Astrocyte of the spinal cord (primary cell): ENCODE results near the gene GYG1.

Experiments used
- DNase-seq: peaks from one replicate; pipeline ENCODE4 v3.0.0; 2011; ENCODE audit warnings: low read depth, low spot score
- H3K4me3 ChIP-seq: 2 replicates; pipeline ENCODE4 v1.5.1; 2011; ENCODE audit warnings: low read depth, mild to moderate bottlenecking, low read length, moderate library complexity
- CTCF ChIP-seq: IDR thresholded peaks from 2 replicates; pipeline ENCODE4 v1.5.1; 2012; ENCODE audit warnings: low read depth, mild to moderate bottlenecking, low read length, inconsistent platforms
- in situ Hi-C: cut with HindIII; loops from 2 replicates; pipeline ENCODE4 v1.10.0; 2017; ENCODE audit warnings: low sequenced_read_pairs

The GYG1 gene

GRCh38 chr3:149058602-149059001 lies 67.3 kb downstream of the GYG1 start:
- DNase-seq = no peak
- TF ChIP-seq CTCF = no peak
- in situ Hi-C loops = no loop called here
- no peak overlapping the region for H3K4me3 ChIP-seq

GRCh38 chr3:149061776-149062175 lies 70.4 kb downstream of the GYG1 start:
- TF ChIP-seq CTCF = no peak
- no peak for DNase-seq
- in situ Hi-C loops = no loop called here
- no peak overlapping the region for H3K4me3 ChIP-seq

GRCh38 chr3:149067883-149068282 lies 76.5 kb downstream of the GYG1 start:
- DNase-seq = no peak
- in situ Hi-C loops = no loop called here
- no peak overlapping the region for H3K4me3 ChIP-seq
- TF ChIP-seq CTCF = no peak
